MM.1S (cell line): ENCODE results near the gene GPR107.

Experiments
- DNase-seq: peaks from one replicate; pipeline ENCODE4 v3.0.0-alpha.2; 2015
- H2AFZ ChIP-seq: fragments of 300-600 bp; sonication (generic); 2 replicates; pipeline ENCODE4 v1.6.0; 2016; ENCODE audit warnings: antibody characterized with exemption, low read length
- H3F3A ChIP-seq: fragments of 300-600 bp; sonication (generic); 2 replicates; pipeline ENCODE4 v1.6.1; 2016; ENCODE audit warnings: mild to moderate bottlenecking, antibody characterized with exemption, low read length, moderate library complexity, mixed read lengths; ENCODE audit not compliant: insufficient read depth
- H3K27ac ChIP-seq: fragments of 300-600 bp; sonication (generic); 2 replicates; pipeline ENCODE4 v1.5.1; 2016; ENCODE audit warnings: mild to moderate bottlenecking, low read length
- H3K27me3 ChIP-seq: fragments of 300-600 bp; sonication (generic); replicated peaks from 2 replicates; pipeline ENCODE4 v1.6.0; 2016; ENCODE audit warnings: low read length; ENCODE audit not compliant: insufficient read depth
- H3K36me3 ChIP-seq: fragments of 300-600 bp; sonication (generic); replicated peaks from 2 replicates; pipeline ENCODE4 v1.6.1; 2016; ENCODE audit warnings: mild to moderate bottlenecking, low read length, mixed read lengths; ENCODE audit not compliant: insufficient read depth
- H3K4me1 ChIP-seq: fragments of 300-600 bp; sonication (generic); 2 replicates; pipeline ENCODE4 v1.6.1; 2016; ENCODE audit warnings: low read length, mixed read lengths
- H3K4me2 ChIP-seq: fragments of 300-600 bp; sonication (generic); 2 replicates; pipeline ENCODE4 v1.6.0; 2016; ENCODE audit warnings: low read depth, low read length
- H3K4me3 ChIP-seq: fragments of 300-600 bp; sonication (generic); 2 replicates; pipeline ENCODE4 v1.5.1; 2016; ENCODE audit warnings: low read length, mixed read lengths
- H3K79me2 ChIP-seq: fragments of 300-600 bp; sonication (generic); 2 replicates; pipeline ENCODE4 v1.6.1; 2016; ENCODE audit warnings: mixed run types, low read length, mixed read lengths
- H3K9ac ChIP-seq: fragments of 300-600 bp; sonication (generic); 2 replicates; pipeline ENCODE4 v1.6.1; 2016; ENCODE audit warnings: low read length, mixed read lengths
- H3K9me2 ChIP-seq: fragments of 300-600 bp; sonication (generic); replicated peaks from 2 replicates; pipeline ENCODE4 v1.6.1; 2016; ENCODE audit warnings: mild to moderate bottlenecking, low read length, mixed read lengths; ENCODE audit not compliant: insufficient read depth
- H3K9me3 ChIP-seq: fragments of 300-600 bp; sonication (generic); replicated peaks from 2 replicates; pipeline ENCODE4 v1.6.1; 2016; ENCODE audit warnings: mild to moderate bottlenecking, low read length, mixed read lengths; ENCODE audit not compliant: insufficient read depth
- H4K20me1 ChIP-seq: fragments of 300-600 bp; sonication (generic); 2 replicates; pipeline ENCODE4 v1.6.1; 2016; ENCODE audit warnings: mild to moderate bottlenecking, low read length, moderate library complexity, mixed read lengths; ENCODE audit not compliant: insufficient read depth
- CTCF ChIP-seq: fragments of 300-600 bp; sonication (generic); IDR thresholded peaks from 2 replicates; pipeline ENCODE4 v1.5.1; 2016; ENCODE audit warnings: antibody characterized with exemption, low read length, mixed read lengths
- EZH2 ChIP-seq: fragments of 300-600 bp; sonication (generic); optimal IDR thresholded peaks from 2 replicates; pipeline ENCODE3; 2017; ENCODE audit warnings: low read depth, mild to moderate bottlenecking, antibody characterized with exemption, low read length, mixed read lengths
- EZH2phosphoT487 ChIP-seq: fragments of 300-600 bp; sonication (generic); IDR thresholded peaks from 2 replicates; pipeline ENCODE4 v1.6.1; 2018; ENCODE audit warnings: antibody characterized with exemption, low read length

The GPR107 gene

DNA sequence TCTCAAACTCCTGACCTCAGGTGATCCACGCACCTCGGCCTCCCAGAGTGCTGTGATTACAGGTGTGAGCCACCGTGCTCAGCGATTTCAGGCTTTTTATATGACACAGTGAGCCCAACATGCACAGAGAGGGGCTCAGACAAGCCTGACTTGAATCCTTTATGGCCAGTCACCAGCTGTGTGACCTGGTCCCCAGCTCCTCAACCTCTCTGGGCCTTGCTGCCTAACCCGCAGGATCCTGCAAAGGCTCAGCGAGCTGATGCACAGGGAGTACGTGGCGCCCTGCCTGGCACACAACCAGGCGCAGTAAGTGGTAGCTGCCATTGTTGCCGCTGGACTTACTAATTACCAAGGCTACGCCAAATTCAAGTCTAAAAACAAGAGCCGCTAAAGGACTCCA lies 101.9 kb downstream of the GPR107 start:
- no peak overlapping the region for H3K9ac ChIP-seq
- TF ChIP-seq CTCF (no peak), EZH2 (no peak), EZH2phosphoT487 (no peak)
- peaks cover 85% of the 10 kb centered on the region for H3K27me3 ChIP-seq

DNA sequence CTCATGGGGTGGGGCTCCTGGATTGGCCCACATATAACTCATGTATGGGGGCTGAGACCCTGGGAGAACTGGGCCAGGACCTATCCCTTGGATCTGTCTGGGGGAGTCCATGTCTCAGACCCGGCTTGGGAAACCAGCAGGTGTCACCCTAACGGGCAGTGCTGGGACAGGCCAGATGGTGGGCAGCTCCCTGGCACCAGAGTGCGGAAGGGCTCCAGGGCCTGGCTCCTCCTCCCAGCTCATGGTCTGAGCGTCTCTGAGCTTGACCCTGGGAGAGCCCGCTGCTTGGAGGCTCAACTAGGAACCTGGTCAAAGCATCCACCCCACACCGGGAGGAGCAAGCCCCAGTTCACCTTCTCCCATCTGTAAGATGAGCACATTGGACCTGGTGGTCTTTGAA lies 103.0 kb downstream of the GPR107 start:
- no peaks in the 10 kb centered on the region for H3F3A ChIP-seq
- H3K9ac ChIP-seq: no peak overlapping the region
- no peak overlapping the region for H2AFZ ChIP-seq
- no peaks in the 10 kb centered on the region for H3K4me1 ChIP-seq
- H3K4me3 ChIP-seq: no peak overlapping the region
- no peak for DNase-seq
- H3K9me3 ChIP-seq: no peaks in the 10 kb centered on the region
- H3K4me2 ChIP-seq: no peak overlapping the region
- H3K27me3 ChIP-seq: peaks cover 86% of the 10 kb centered on the region
- no peak overlapping the region for H3K27ac ChIP-seq
- no peaks in the 10 kb centered on the region for H3K79me2 ChIP-seq
- no peaks in the 10 kb centered on the region for H3K36me3 ChIP-seq
- TF ChIP-seq EZH2 (no peak), EZH2phosphoT487 (no peak), CTCF (no peak)
- H4K20me1 ChIP-seq: no peaks in the 10 kb centered on the region
- no peaks in the 10 kb centered on the region for H3K9me2 ChIP-seq

More for the DNA sequence above, 101.9 kb downstream of the GPR107 start:
- Histone ChIP-seq H3K27ac (no peak overlapping the region), H3F3A (no peaks in the 10 kb centered on the region), H4K20me1 (no peaks in the 10 kb centered on the region), H3K9me2 (no peaks in the 10 kb centered on the region), H3K4me3 (no peak overlapping the region), H3K9me3 (no peaks in the 10 kb centered on the region), H3K4me1 (no peaks in the 10 kb centered on the region), H3K79me2 (no peaks in the 10 kb centered on the region), H2AFZ (no peak overlapping the region), H3K4me2 (no peak overlapping the region), H3K36me3 (no peaks in the 10 kb centered on the region)
- DNase-seq: no peak

GRCh38 chr9:130157079-130157478 lies 103.4 kb downstream of the GPR107 start:
- H3K27ac ChIP-seq: no peak overlapping the region
- no peak for TF ChIP-seq EZH2
- no peak for TF ChIP-seq CTCF
- TF ChIP-seq EZH2phosphoT487: no peak
- no peaks in the 10 kb centered on the region for H3K79me2 ChIP-seq
- no peaks in the 10 kb centered on the region for H3K9me3 ChIP-seq
- no peaks in the 10 kb centered on the region for H4K20me1 ChIP-seq
- no peak overlapping the region for H3K9ac ChIP-seq
- H3K4me2 ChIP-seq: no peak overlapping the region
- no peak overlapping the region for H2AFZ ChIP-seq
- no peaks in the 10 kb centered on the region for H3K36me3 ChIP-seq
- no peaks in the 10 kb centered on the region for H3K9me2 ChIP-seq
- no peaks in the 10 kb centered on the region for H3F3A ChIP-seq
- H3K27me3 ChIP-seq: peaks cover 86% of the 10 kb centered on the region
- no peak overlapping the region for H3K4me3 ChIP-seq
- H3K4me1 ChIP-seq: no peaks in the 10 kb centered on the region
- DNase-seq: no peak
